Left renal cortex interstitium (tissue), 4 donors: Measurements from ENCODE around the gene EPS15. TPM values are rescaled to one million over a fixed set of nuclear protein-coding genes. Genes with fewer than 3 reads are reported as not detected.

ENCODE experiments used
- DNase-seq, 4 donors: peaks; one replicate each; pipeline ENCODE4 v3.0.0-alpha.2; 2013; ENCODE audit warnings: low read depth in 4 of 4, low spot score in 2 of 4, missing footprints in 1 of 4
- polyA plus RNA-seq, 4 donors: library from polyadenylated mRNA; unstranded; fragments of 120-200 nt; gene quantifications; one replicate each; pipeline ENCODE4 v1.2.1, GENCODE V29; 2013; ENCODE audit not compliant: insufficient read length in 4 of 4

EPS15 gene
- polyA plus RNA-seq, 4 donors, result 32.4 to 48.1 (median 42.2) TPM

GRCh38 chr1:51345300-51345687 is 173.8 kb downstream of the EPS15 start:
- no peak for DNase-seq

DNA sequence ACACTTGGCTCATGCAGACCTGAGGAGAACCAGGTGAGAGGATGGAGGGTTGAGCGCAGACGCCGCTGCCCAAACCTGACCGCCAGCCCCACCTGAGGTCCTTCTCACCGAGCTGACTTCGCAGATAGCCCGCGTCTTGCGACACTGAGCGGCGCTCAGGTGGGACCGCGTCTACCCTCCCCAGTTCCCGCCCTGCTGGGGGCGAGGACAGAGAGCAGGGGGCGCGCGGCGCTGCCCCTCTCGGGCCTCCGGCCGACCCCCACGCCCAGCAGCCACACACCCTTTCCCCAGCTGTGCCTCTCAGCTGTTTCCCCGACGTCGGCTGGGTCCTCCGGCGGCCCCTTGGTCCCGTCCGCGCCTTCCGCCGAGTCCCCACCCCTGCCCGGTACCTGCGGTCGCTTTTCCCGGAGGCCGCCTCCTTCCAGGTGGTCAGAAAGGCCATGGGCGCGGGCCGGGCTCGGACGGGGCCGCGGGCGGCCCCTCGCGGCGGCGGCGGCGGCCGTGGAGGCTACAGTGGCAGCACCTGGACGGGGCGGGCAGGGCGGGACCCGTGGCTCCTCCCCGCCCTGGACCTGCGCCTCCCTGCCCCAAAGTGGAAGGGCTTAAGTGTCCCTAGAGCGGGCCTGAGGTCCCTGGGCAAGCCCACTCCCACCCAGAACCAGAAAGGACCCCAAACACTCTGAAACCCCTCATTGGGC is 174.3 kb downstream of the EPS15 start:
- DNase-seq, result no peak

DNA sequence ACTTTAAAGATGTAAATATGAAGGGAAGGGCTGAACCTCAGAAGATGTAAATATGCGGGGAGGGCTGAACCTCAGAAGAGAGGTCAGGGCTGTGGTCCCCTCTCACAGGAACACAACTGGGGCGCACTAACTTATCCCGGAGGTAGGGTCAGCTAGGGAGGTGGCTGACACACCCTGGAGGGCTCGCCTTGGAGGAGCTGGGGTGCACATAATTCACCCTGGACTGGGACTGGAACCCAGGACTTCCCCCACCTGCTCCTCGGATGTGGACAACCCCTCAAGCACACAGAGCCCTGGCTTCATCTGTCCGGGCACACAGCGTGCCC is 174.8 kb downstream of the EPS15 start:
- no peak for DNase-seq

GRCh38 chr1:51343624-51344023 is 175.4 kb downstream of the EPS15 start:
- no peak for DNase-seq

DNA sequence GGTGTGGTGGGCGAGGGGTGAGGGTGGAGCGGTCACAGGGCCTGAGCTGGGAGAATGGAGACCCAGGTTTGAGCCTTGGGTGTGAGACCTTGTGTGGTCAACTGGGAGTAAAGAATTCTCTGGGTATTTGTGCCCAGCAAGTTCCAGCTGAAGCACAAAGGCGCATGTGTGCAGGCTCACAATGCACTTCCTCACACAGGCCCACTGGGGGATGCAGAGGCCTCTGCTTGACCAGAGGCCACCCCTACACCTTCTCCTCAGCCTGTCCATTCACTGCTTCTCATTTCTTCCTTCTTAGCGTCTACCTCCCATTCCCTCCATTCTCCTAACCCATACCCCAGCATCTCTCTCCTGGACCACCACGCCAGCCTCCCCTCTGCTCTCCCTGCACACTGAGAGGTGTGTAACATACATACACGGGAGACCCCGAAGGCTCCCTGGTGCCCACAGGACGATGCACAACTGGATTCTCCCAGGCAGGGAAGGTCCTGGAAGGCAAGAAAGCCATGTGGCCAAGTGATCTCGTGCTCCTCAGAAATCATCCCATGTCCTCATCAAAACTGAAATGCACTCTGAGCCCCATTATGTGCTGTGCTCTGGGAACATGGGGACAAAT is 176.4 kb downstream of the EPS15 start:
- DNase-seq, result no peak

GRCh38 chr1:51341876-51342496 is 177.1 kb downstream of the EPS15 start:
- no peak for DNase-seq

DNA sequence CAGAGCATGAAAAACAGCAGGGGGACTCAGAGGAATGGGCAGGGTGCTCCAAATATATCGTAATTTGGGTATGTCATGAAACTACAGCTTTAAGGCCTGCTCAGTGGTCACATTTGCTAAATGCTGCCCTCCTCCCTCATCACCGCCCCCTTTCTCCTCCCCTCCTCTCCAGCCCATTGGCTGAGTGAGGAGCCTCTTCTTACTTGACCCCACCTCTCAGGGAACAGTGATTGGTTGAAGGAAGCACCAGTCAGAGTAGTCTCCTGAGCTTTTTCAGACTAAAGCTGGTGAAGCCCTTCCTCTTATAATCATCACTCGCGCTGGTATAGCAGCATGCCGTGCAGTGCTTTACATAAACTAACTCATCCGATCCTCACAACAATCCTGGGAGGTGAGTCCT is 178.7 kb downstream of the EPS15 start:
- no peak for DNase-seq

GRCh38 chr1:51336711-51337110 is 182.4 kb downstream of the EPS15 start:
- no peak for DNase-seq

DNA sequence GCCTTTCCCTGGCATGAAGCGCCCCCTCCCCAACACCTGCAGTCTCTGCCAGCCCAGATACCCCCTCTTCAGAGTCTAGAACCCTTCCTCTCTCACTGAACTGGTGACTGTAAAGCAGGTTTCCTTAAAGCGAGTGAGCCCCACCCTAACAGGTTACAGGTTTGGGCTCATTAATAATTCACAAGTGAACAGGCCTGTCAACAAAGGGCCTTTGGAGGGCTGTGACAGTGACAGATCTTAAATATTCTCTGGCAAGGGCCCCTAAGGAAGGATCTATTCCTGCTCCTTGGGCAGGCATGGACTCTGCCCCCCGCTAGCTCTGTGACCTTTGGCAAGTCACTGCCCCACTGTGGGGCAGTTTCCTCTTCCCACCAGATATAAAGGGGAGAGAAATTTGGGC is 183.1 kb downstream of the EPS15 start:
- no peak for DNase-seq

- no peak for DNase-seq
Measured at GRCh38 chr1:51331206-51332100, 187.6 kb downstream of the EPS15 start.

GRCh38 chr1:51330331-51331201 is 188.5 kb downstream of the EPS15 start, which contains the start of gene TTC39A:
Gene TTC39A (minus strand): TSS chr1:51330562. CDS start chr1:51330477, 85 bp downstream.
- no peak for DNase-seq

- no peak for DNase-seq
Measured at GRCh38 chr1:51329443-51330325, 189.4 kb downstream of the EPS15 start.

GRCh38 chr1:51328926-51329325 is 190.1 kb downstream of the EPS15 start:
- no peak for DNase-seq

DNA sequence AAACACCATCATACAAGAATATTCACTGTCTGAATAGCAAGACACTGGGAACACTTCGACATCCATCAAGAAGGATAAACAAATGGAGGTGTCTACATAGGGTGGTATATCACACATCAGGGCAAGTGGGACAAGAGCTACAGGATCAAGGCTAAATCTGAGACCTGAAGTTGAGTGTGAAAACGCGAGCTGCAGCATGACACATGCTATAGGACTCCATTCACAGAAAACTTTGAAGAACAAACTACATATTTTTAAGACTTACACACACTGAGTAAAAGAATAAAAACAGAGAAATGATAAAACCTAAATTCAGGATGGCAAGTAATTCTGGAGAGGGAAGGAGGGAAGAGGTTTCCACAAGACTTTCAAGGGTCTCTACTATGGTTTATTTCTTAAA is 190.8 kb downstream of the EPS15 start:
- no peak for DNase-seq

- DNase-seq, result no peak
Measured at GRCh38 chr1:51327386-51327785, 191.7 kb downstream of the EPS15 start.

DNA sequence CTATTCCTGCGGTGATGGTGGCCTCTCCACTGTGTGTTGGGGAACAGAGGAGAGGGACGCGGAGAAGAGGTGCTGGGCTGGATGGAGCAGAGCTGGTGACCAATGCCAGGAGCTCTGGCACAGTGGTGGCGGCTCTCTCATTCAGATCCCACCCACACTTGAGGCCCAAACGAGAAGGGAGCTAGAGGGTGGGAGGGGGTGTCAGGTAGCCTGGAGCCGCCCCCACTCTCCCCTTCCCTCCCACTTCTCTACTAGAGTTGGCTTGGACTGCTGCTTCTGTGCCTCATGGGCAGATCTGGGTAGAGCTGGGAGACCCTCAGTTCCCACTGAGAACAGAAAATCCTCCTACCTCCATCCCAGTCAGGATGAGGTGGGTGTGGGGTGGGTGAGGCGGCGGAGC is 192.2 kb downstream of the EPS15 start:
- DNase-seq, result no peak

DNA sequence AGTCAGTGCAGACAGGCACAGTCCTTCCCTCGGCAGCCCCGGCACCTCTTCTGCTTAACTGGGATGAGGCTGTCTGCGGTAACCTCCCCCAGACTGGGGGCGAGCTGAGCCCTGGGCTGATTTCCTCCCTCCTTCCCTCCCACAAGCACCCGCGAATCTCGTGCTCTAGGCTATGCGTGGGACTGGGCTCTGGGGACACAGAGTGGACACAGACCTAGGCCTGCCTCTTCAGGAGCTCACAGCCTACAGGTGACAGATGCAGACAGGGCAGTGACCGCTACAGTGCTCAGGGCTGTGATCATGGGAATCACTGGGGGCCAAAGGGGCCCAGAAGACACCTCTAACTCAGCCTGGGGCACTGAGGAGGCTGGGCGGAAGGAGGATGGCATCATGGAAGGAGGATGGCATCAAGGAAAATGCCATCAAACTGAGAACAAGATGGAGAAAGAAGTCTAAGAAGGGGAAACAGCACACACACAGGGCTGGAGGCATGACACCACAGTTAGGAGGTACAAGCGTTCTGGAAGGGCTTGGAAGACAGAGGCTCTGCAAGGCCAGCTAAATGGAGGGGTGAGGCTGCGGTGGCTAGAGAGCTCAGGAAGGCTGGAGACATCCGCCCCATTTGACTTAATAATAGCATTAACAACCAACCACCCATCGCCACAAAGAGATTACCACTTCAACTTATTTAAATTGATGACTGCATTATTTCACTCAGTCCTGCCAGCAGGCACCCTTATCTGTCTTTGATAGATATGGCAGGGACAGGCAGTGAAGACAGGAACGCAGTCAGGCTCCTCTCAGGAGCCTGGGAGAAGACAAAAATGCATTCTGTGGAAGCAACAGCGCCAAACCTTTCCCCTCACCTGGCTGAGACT is 192.9 kb downstream of the EPS15 start:
- DNase-seq, result no peak

- DNase-seq, result no peak
Measured at GRCh38 chr1:51325391-51325790, 193.7 kb downstream of the EPS15 start.
